Measurements from ENCODE around the gene ACAD9.

DNA sequence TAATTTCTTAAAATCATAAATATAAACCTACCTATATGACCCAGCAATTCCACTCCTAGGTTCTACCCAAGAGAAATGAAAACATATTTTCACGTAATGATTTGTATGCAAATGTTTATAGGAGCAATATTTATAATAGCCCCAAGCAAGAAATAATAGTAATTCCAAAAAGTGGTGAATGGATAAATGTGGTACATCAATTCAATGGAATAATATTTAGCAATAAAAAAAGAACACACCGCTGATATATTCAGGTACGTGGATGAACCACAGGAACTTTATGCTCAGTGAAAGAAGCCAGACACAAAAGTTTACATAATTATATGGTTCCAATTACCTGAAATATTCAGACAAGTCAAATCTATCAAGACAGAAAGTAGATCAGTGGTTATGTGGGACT, 49.9 kb downstream of the ACAD9 start:
- TF ChIP-seq, protein P1, sequence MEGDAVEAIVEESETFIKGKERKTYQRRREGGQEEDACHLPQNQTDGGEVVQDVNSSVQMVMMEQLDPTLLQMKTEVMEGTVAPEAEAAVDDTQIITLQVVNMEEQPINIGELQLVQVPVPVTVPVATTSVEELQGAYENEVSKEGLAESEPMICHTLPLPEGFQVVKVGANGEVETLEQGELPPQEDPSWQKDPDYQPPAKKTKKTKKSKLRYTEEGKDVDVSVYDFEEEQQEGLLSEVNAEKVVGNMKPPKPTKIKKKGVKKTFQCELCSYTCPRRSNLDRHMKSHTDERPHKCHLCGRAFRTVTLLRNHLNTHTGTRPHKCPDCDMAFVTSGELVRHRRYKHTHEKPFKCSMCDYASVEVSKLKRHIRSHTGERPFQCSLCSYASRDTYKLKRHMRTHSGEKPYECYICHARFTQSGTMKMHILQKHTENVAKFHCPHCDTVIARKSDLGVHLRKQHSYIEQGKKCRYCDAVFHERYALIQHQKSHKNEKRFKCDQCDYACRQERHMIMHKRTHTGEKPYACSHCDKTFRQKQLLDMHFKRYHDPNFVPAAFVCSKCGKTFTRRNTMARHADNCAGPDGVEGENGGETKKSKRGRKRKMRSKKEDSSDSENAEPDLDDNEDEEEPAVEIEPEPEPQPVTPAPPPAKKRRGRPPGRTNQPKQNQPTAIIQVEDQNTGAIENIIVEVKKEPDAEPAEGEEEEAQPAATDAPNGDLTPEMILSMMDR (IDR thresholded peaks at IDR 0.05), result no peak
- no peak for TF ChIP-seq POLR2A (IDR thresholded peaks at IDR 0.05)
